Osteocyte (in vitro differentiated cells): ENCODE results near the gene TMEM17. TPM values are rescaled to one million over a fixed set of nuclear protein-coding genes. Genes with fewer than 3 reads are reported as not detected.

Experiments
- DNase-seq: peaks from one replicate; pipeline ENCODE4 v3.0.0; 2021; ENCODE audit warnings: mixed read lengths; ENCODE audit not compliant: unreplicated experiment; ENCODE audit errors: extremely low spot score
- H3K27ac Mint-ChIP-seq: one replicate; pipeline ENCODE4 v1.8.0; 2021; ENCODE audit warnings: mild to moderate bottlenecking, mixed read lengths; ENCODE audit not compliant: unreplicated experiment
- H3K27me3 Mint-ChIP-seq: one replicate; pipeline ENCODE4 v1.8.0; 2021; ENCODE audit warnings: mixed read lengths; ENCODE audit not compliant: unreplicated experiment
- H3K36me3 Mint-ChIP-seq: one replicate; pipeline ENCODE4 v1.8.0; 2021; ENCODE audit warnings: mixed read lengths; ENCODE audit not compliant: unreplicated experiment
- H3K4me1 Mint-ChIP-seq: one replicate; pipeline ENCODE4 v1.8.0; 2021; ENCODE audit warnings: mixed read lengths; ENCODE audit not compliant: unreplicated experiment
- H3K4me3 Mint-ChIP-seq: one replicate; pipeline ENCODE4 v1.8.0; 2021; ENCODE audit warnings: mild to moderate bottlenecking, moderate library complexity, mixed read lengths; ENCODE audit not compliant: unreplicated experiment
- H3K9me3 Mint-ChIP-seq: one replicate; pipeline ENCODE4 v1.8.0; 2021; ENCODE audit warnings: mixed read lengths; ENCODE audit not compliant: unreplicated experiment
- total RNA-seq: library from RNA; stranded (reverse); gene quantifications from 2 replicates; pipeline ENCODE4 v1.2.1, GENCODE V29; 2021
- TF ChIP-seq, protein P1 (sequence below): fragments of 200-600 bp; sonication (generic); IDR thresholded peaks from 2 replicates; pipeline ENCODE4 v1.5.0; 2021; ENCODE audit warnings: antibody characterized with exemption, mild to moderate bottlenecking, moderate library complexity

TMEM17 gene
- total RNA-seq, 1 donor from 2014 or later = 2.1 TPM

GRCh38 chr2:62531594-62531993, 25.6 kb upstream of the TMEM17 start:
- Mint-ChIP-seq H3K36me3 (no peaks in the 10 kb centered on the region), H3K9me3 (peaks cover 13% of the 10 kb centered on the region), H3K4me1 (peaks cover 3% of the 10 kb centered on the region), H3K4me3 (no peak overlapping the region), H3K27me3 (peaks cover 44% of the 10 kb centered on the region), H3K27ac (no peak overlapping the region)
- no peak for DNase-seq
- TF ChIP-seq, protein P1, sequence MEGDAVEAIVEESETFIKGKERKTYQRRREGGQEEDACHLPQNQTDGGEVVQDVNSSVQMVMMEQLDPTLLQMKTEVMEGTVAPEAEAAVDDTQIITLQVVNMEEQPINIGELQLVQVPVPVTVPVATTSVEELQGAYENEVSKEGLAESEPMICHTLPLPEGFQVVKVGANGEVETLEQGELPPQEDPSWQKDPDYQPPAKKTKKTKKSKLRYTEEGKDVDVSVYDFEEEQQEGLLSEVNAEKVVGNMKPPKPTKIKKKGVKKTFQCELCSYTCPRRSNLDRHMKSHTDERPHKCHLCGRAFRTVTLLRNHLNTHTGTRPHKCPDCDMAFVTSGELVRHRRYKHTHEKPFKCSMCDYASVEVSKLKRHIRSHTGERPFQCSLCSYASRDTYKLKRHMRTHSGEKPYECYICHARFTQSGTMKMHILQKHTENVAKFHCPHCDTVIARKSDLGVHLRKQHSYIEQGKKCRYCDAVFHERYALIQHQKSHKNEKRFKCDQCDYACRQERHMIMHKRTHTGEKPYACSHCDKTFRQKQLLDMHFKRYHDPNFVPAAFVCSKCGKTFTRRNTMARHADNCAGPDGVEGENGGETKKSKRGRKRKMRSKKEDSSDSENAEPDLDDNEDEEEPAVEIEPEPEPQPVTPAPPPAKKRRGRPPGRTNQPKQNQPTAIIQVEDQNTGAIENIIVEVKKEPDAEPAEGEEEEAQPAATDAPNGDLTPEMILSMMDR = no peak

DNA sequence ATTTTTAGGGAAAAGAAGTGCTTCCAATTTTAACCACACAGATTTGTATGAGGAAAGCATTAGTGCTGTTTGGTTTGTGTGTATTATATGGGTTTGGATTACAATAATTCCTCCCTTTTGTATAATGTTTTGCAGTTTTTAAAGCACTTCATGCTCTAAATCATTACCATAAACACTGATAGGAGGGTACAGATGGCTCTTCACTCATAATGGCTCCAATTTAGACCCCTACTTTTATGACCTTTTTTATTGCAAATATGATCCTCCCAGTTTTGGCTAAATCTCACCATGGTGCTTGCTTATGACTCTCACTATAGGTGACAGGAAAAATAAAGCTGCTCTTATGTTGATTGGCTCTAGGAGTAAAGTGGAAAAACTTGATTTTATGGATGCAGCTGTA, 23.8 kb upstream of the TMEM17 start:
- no peak overlapping the region for H3K27ac Mint-ChIP-seq
- DNase-seq = no peak
- peaks cover 3% of the 10 kb centered on the region for H3K4me1 Mint-ChIP-seq
- H3K4me3 Mint-ChIP-seq = no peak overlapping the region
- H3K27me3 Mint-ChIP-seq = peaks cover 36% of the 10 kb centered on the region
- TF ChIP-seq, protein P1 = no peak
- H3K9me3 Mint-ChIP-seq = peaks cover 11% of the 10 kb centered on the region
- no peaks in the 10 kb centered on the region for H3K36me3 Mint-ChIP-seq

- peaks cover 40% of the 10 kb centered on the region for H3K27me3 Mint-ChIP-seq
- no peaks in the 10 kb centered on the region for H3K36me3 Mint-ChIP-seq
- TF ChIP-seq, protein P1 = no peak
- DNase-seq = no peak
- H3K9me3 Mint-ChIP-seq = peaks cover 4% of the 10 kb centered on the region
- H3K4me1 Mint-ChIP-seq = peaks cover 3% of the 10 kb centered on the region
- H3K27ac Mint-ChIP-seq = no peak overlapping the region
- H3K4me3 Mint-ChIP-seq = no peak overlapping the region
These were observed 21.6 kb upstream of the TMEM17 start for GRCh38 chr2:62527478-62528210.

DNA sequence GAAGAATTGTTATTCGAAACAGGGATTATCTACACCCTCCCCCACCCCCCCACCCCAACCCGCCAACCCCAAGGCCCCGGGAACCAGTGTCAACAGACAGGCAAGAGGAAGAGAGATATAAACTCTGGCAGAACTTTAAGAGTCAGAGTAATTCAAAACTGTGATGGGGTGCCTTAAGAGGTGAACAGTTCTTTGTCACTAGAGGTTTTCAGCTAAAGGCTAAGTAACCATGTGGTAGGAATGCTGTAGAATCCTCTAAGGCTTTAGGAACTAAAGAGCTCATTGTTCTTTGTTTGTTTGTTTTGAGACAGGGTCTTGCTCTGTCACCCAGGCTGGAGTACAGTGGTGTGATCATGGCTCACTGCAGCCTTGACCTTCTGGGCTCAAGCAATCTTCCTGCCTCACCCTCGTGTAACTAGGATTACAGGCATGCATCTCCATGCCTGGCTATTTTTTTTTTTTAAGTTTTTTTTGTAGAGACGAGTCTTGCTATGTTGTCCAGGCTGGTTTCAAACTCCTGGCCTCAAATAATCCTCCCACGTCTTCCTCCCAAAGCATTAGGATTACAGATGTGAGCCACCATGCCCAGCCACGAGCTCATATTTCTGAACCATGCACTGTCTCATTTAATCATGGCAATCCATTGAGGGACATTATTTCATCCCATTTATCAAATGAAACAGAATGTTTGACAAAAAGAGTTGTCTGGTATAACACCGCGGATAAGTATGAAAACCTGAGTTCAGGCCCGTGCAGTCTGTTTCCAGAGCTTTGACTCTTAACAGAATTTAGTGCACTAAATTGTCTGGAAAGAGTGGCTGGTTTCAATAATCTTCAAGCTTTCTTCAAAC, 20.8 kb upstream of the TMEM17 start:
- peaks cover 39% of the 10 kb centered on the region for H3K27me3 Mint-ChIP-seq

More for the DNA sequence above, 20.8 kb upstream of the TMEM17 start:
- Mint-ChIP-seq H3K9me3 (peaks cover 8% of the 10 kb centered on the region), H3K4me1 (peaks cover 3% of the 10 kb centered on the region), H3K27ac (no peak overlapping the region), H3K4me3 (no peak overlapping the region), H3K36me3 (no peaks in the 10 kb centered on the region)
- DNase-seq = no peak
- TF ChIP-seq, protein P1 = no peak
